GM12892 (cell line): Measurements from ENCODE around the gene CAPN3.

Experiments used
- POLR2A ChIP-seq: IDR thresholded peaks from 2 replicates; pipeline ENCODE4 v1.6.1; 2011; ENCODE audit warnings: low read depth, low read length, control low read depth
- POLR2AphosphoS5 ChIP-seq: IDR thresholded peaks from 2 replicates; pipeline ENCODE4 v1.6.1; 2011; ENCODE audit warnings: low read depth, low read length, control low read depth
- TAF1 ChIP-seq: IDR thresholded peaks from 2 replicates; pipeline ENCODE4 v1.6.1; 2011; ENCODE audit warnings: low read depth, mild to moderate bottlenecking, control low read depth, low read length, borderline replicate concordance

DNA sequence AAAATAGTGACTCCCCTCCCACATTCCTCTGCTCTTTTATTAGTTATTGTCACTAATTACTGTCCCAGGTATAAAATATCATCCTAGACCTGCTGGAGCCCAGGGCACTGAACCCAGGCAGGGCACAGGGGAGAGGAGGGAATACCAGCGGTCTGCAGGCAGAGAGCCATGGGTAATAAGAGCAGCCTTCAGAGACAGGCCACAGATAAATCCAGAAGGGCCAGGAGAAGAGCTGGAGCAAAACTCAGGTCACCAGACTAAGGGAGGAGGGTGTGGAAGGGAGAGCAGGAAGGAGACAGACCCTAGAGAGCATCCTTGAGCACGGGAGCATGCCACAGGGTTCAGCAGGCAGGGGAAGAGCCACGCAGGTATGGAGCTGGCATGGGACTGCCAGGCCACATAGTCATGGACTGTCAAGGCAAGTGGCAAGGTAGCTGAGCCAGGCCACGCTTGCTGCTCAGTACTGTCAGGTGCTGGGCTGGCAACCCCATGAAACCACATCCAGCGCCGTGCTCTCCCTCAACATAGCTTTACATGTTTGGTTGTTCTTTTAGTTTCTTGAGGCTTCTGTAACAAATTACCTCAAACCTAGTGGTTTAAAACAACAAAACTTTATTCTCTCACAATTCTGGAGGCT lies 15.6 kb upstream of the CAPN3 start:
- no peak for TF ChIP-seq POLR2A
- TF ChIP-seq POLR2AphosphoS5 = no peak
- no peak for TF ChIP-seq TAF1
